C4-2B (cell line): ENCODE results near the gene RPL27A.

Source experiments
- ZFX ChIP-seq: fragments of 450-650 bp; IDR thresholded peaks from 2 replicates; pipeline ENCODE4 v1.6.1; 2017
- TF ChIP-seq, protein P1 (sequence below): fragments of 450-650 bp; conservative IDR thresholded peaks from 2 replicates; pipeline ENCODE4 v1.5.1; 2017; ENCODE audit warnings: mild to moderate bottlenecking

DNA sequence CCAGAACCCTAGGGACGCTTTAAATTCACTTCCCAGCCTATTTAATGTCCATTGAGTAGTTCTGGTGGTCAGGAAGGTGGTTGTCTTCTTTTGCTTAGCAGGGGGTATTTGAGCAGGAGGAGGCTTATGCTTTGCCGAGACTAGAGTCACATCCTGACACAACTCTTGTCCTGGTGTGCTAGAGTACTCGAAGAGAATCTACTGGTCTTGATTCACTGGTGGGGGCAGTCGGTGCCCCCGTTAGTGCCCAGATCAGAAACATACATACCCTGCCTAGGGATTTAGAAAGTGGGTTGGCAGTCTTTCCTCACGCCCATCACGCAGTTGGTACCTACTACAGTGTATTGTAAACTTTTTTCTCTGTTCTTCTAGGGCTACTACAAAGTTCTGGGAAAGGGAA, 2.7 kb downstream of the RPL27A start:
- TF ChIP-seq, protein P1, sequence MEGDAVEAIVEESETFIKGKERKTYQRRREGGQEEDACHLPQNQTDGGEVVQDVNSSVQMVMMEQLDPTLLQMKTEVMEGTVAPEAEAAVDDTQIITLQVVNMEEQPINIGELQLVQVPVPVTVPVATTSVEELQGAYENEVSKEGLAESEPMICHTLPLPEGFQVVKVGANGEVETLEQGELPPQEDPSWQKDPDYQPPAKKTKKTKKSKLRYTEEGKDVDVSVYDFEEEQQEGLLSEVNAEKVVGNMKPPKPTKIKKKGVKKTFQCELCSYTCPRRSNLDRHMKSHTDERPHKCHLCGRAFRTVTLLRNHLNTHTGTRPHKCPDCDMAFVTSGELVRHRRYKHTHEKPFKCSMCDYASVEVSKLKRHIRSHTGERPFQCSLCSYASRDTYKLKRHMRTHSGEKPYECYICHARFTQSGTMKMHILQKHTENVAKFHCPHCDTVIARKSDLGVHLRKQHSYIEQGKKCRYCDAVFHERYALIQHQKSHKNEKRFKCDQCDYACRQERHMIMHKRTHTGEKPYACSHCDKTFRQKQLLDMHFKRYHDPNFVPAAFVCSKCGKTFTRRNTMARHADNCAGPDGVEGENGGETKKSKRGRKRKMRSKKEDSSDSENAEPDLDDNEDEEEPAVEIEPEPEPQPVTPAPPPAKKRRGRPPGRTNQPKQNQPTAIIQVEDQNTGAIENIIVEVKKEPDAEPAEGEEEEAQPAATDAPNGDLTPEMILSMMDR = no peak
- no peak for TF ChIP-seq ZFX
